Glomerular visceral epithelial cell (primary cell): ENCODE measurements around the gene TMC1.
"Not testable (repeated sequence)": the region's sequence is repeated elsewhere in the genome, so short reads cannot be mapped to it uniquely, and the experiment has no call there.

Source experiments
- DNase-seq: peaks from one replicate; pipeline ENCODE4 v3.0.0-alpha.2; 2016; ENCODE audit errors: extremely low spot score

TMC1 gene

GRCh38 chr9:72763022-72763421, 241.6 kb downstream of the TMC1 start:
- no peak for DNase-seq

- DNase-seq, result no peak
Observed at GRCh38 chr9:72769546-72769945, 248.1 kb downstream of the TMC1 start.

- DNase-seq, result no peak
Observed at GRCh38 chr9:72772661-72773060, 251.3 kb downstream of the TMC1 start.

GRCh38 chr9:72773570-72773969, 252.2 kb downstream of the TMC1 start:
- DNase-seq, result peak; percentile 13

- DNase-seq, result no peak
Observed at GRCh38 chr9:72775570-72775969, 254.2 kb downstream of the TMC1 start.

- no peak for DNase-seq
Observed at GRCh38 chr9:72779614-72780013, 258.2 kb downstream of the TMC1 start.

- DNase-seq, result no peak
Observed at GRCh38 chr9:72786948-72787347, 265.5 kb downstream of the TMC1 start.

GRCh38 chr9:72788966-72789735, 267.7 kb downstream of the TMC1 start:
- DNase-seq, result peak; percentile 7

- no peak for DNase-seq
Observed at GRCh38 chr9:72789885-72790284, 268.5 kb downstream of the TMC1 start.

GRCh38 chr9:72790989-72791388, 269.6 kb downstream of the TMC1 start:
- no peak for DNase-seq

- DNase-seq, result no peak
Observed at GRCh38 chr9:72791436-72791835, 270.0 kb downstream of the TMC1 start.

- no peak for DNase-seq
Observed at GRCh38 chr9:72794946-72795345, 273.5 kb downstream of the TMC1 start.

GRCh38 chr9:72800328-72800994, 279.1 kb downstream of the TMC1 start:
- no peak for DNase-seq

GRCh38 chr9:72805238-72805637, 283.8 kb downstream of the TMC1 start:
- no peak for DNase-seq

GRCh38 chr9:72806313-72806809, 285.0 kb downstream of the TMC1 start:
- DNase-seq, result not testable (repeated sequence)

- DNase-seq, result no peak
Observed at GRCh38 chr9:72807765-72808445, 286.5 kb downstream of the TMC1 start.

GRCh38 chr9:72808446-72808768, 287.0 kb downstream of the TMC1 start:
- DNase-seq, result no peak

GRCh38 chr9:72809586-72809985, 288.2 kb downstream of the TMC1 start:
- no peak for DNase-seq

GRCh38 chr9:72812559-72813111, 291.2 kb downstream of the TMC1 start:
- DNase-seq, result no peak

GRCh38 chr9:72813544-72813943, 292.1 kb downstream of the TMC1 start:
- no peak for DNase-seq

- no peak for DNase-seq
Observed at GRCh38 chr9:72814083-72814597, 292.7 kb downstream of the TMC1 start.

- DNase-seq, result no peak
Observed at GRCh38 chr9:72816666-72817065, 295.3 kb downstream of the TMC1 start.
